Measurements from ENCODE around the gene SULT6B1.
"Not testable (repeated sequence)": the region's sequence is repeated elsewhere in the genome, so short reads cannot be mapped to it uniquely, and the experiment has no call there.

DNA sequence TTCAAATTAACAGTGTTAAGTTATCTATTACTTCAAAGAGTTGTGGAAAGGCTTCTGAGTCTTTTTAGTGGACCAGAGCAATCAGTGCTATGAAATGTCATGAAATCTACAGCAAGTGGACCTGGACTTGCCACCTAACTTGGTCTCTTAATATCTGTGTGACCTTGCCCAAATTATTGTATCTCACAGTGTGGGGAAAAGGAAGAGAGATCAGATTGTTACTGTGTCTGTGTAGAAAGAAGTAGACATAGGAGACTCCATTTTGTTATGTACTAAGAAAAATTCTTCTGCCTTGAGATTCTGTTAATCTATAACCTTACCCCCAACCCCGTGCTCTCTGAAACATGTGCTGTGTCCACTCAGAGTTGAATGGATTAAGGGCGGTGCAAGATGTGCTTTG is 36.7 kb upstream of the SULT6B1 start:
- not testable (repeated sequence) for TF ChIP-seq CTCF (conservative IDR thresholded peaks at IDR 0.05); EZH2 (IDR thresholded peaks at IDR 0.05; ENCODE audit: low read depth)

Measured in PC-9 (cell line).